NCI-H748 treated with DMSO at 0.1 percent for 48 hours (cell line): ENCODE results near the gene SMC1B.

Experiments used
- DNase-seq: peaks from one replicate; lab custom pipeline; 2025; lab: John Stamatoyannopoulos, UW

SMC1B gene

DNA sequence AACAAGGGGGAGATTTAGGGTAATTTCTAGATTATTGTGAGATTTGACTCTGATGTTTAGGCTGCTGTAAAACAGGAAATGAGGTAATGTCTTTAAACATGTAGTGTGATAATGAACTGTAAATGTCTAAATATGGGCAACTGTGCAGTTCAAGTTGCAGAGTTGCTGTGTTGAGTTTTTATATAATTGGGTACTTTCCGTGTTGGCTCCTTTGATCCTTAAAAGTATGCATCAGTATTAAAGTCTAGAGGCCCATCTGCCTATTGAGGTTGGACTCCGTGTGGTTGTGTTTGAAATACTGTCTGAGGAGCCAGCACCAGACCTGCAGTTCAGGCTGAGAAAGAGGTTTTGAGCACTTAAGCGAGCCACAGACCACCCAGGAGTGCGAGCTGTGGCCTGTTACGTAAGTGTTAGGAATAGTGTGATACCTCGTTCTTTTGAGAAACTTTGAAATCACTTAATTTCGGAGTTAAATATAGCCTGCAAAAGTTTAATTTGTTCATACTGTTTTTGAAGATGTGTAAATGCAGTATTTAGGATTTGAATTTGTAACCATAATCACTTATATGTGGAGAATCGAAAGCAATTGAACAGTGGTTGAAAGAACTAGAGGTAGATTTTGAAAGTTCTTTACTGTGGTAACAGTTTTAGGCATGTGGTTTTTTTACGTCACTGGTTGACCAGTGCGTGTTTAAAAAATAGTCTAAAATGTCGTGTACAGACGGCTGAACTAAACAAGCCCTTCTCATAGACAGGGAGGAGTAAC is 94.7 kb downstream of the SMC1B start:
- DNase-seq, result no peak

DNA sequence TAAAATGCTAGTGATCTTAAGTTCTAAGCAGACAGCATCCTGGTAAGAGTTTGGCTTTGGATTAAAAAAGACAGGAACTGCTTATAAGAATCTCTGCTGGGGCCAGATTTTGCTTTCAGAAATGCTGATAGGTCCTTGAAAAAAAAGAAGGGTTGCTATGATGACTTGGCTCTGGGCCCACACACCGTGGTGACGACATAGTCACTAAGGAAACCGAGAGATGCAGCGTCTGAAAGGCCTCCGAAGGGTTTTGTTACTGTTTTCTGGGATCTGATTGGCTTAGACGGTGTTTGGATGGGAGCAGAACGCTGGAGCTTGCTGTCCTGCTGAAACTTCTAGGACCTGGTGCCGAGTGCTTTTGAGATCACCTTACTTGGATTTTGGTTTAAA is 95.2 kb downstream of the SMC1B start:
- peak; percentile 92 for DNase-seq

DNA sequence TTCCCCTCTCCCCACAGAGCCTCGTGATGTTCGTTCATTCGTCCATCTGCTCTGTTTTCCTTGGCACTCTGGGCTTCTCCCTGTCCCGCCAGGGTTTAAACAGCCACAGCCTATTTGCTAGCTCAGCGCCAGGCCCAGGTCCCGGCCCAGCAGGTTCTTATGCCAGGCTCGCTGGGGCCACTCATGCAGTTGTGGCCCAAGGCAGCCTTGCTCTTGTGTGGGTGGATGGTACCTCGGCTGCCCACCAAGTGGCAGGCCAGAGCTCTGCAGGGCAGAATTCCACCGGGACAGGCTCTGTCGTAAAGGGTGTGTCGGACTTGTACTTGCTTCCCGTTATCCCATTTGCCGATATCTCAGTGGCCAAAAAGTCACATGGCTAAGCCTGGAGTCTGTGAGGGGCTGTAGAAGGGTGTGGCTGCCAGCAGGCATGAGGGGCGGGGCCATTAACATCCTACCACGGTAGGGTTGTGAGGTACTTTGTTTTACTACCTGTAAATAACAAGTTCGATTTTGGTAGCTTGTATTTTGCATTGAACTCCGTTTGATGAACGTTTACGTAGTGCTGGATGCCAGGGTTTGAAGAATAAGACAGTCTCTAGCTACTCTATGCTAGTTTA is 95.7 kb downstream of the SMC1B start:
- DNase-seq, result peak; percentile 75

DNA sequence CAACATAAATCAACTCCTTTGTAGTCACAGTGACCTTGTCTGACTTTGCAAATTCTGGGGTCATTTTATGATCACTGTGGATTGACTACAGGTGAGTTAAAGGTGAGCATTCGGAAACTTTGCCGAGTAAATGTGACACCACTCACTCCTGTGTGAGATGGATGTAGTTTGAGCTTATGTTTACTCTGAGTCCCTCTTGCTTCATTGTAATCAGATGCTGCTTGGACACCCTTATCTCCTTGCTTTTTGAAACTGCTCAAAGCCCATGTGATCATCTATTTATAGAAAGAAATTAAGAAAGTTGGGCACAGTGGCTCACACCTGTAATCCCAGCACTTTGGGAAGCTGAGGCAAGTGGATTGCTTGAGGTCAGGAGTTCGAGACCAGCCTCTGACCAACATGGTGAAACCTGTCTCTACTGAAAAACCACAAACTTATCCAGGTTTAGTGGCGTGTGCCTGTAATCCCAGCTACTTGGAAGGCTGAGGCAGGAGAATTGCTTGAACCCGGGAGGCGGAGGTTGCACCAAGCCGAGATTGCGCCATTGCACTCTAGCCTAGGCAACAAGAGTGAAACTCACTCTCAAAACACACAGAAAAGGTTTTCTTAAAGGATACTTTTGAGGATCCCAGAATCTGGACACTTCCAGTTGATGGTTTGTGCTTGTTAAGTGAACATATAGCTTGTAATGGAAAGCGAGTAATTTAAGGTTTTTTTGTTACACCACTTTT is 96.4 kb downstream of the SMC1B start:
- DNase-seq, result no peak

DNA sequence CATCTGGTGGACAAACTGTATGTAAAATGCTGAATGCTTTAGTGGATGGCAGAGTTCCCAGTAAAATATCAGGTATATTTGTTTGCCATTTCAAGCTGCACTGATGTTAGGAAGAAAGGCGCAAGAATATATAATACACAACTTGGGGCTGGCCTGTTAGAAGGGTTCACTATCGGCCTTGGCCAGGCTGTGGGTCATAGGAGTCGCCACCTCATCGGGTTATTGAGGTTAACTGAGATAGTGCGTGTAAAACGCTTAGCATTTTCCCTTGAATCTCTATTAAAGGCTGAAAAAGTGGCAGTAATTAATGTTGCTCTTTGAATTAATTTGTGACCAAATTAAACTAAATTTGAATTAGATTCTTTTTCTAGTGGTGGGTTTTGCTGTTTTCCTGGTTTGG is 98.6 kb downstream of the SMC1B start:
- no peak for DNase-seq

DNA sequence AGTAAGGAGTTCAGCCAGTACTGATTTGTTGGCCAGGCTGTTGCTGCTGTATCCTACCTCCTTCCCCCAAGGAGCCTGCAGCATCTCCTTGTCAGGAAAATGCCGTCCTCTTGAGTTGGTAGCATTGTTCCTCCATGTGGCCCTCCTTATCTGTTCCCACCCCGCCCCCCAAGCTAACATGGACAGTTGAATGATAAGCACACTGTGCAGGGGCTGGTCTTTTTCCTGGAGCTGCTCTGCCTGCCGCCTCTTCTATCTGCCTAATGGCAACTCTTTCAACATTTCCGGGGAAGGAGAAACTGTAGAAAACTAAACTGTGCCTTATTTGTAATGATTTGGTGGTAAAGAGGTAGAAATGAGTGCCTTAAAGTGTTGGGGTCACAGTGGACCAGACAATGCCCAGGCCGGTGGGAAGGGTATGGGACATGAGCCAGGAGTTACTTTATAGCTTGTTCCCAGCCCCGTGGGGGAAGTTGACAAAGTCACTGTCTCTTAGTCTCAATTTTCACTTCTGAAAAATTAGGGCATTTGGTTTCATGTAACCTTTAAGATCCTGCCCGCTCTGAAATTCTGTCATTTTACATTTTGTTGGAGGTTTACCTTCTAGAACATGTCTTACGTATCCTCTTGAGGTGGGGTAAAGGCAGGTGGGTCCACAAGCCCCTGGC is 99.2 kb downstream of the SMC1B start:
- no peak for DNase-seq

DNA sequence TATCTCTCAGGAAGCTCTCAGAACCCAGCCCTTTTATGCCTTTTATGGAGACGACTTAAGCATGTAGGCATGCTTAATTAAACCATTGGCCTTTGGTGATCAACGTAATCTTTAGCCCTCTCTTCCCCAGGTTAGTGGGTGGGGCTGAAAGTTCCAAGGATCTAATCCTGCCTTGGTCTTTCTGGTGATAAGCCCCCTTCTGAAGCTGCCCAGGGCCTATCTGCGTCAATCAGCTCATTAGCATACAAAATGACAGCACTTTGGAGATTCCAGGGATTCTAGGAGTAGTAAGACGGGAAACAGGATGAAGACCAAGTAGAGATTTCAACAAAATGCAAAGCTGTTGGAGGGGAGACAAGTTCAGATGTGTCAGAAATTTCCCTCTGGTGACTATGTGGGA is 100.5 kb downstream of the SMC1B start:
- no peak for DNase-seq

DNA sequence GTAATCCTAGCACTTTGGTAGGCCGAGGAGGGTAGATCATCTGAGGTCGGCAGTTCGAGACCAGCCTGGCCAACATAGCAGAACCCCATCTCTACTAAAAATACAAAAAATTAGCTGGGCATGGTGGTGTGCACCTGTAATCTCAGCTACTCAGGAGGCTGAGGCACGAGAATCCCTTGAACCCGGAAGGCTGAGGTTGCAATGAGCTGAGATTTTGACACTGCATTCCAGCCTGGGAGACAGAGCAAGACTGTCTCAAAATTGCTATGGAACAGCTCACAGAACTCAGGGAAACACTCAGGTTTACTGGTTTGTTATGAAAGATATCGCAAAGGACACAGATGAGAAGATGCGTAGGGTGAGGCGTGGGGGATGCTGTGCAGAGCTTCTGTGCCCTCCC is 101.0 kb downstream of the SMC1B start:
- DNase-seq, result no peak

DNA sequence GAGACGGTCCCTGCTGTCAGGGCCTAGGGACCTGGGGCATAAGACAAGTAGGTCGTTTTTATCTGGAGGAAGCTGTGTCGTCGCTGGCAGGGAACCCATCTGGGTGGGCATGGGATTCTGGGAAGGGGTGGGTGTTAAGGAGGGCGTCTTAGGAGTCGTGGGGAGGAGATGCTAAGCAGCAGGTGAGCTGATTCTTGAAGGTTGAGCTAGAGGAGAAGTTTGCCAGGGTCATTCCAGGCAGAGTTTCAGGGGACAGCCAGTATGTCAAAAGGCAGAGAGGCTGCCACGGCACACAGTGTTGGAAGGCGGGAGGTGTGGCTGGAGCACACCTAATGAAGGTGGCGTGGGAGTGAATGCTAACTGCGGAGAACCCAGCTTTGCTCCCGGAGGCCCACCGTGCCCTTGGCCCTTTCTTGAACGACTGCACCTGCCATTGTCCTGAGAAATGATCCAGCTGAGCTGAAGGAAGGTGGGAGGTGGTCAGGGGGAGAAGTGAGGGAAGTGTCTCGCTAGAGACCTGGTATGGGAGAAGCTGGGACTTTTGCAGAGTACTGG is 102.3 kb downstream of the SMC1B start:
- DNase-seq, result no peak

DNA sequence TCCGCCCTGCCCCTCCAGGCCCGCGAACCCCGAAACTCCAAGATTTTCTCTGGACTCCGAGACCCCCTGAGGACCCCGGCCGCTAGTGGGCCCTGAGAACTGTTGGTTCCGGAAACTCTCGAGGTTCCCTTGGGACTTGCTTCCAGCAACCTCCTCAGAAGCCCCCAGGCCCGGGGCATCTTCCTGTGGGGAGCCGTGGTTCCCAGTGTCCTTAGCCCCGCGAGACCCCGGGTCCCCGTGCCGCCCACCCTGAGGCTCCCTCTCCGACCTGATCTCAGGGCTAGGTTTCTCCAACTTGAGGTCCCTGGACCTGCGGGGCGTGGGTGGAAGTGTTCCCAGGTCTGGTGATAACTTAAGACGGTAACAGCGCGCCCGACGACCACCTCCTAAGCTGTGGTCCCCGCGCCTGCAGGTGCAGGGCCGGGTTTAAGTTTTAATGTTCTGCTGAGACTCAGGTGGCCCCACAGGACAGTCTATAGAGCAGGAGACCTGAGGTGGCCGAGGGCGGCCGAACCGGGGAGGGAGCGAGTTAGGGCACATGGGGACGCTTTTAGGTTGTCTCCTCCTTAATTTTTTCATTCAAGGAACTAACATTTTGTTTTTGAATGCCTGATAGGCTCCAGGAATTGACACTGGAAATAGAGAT is 102.9 kb downstream of the SMC1B start:
- DNase-seq, result no peak

DNA sequence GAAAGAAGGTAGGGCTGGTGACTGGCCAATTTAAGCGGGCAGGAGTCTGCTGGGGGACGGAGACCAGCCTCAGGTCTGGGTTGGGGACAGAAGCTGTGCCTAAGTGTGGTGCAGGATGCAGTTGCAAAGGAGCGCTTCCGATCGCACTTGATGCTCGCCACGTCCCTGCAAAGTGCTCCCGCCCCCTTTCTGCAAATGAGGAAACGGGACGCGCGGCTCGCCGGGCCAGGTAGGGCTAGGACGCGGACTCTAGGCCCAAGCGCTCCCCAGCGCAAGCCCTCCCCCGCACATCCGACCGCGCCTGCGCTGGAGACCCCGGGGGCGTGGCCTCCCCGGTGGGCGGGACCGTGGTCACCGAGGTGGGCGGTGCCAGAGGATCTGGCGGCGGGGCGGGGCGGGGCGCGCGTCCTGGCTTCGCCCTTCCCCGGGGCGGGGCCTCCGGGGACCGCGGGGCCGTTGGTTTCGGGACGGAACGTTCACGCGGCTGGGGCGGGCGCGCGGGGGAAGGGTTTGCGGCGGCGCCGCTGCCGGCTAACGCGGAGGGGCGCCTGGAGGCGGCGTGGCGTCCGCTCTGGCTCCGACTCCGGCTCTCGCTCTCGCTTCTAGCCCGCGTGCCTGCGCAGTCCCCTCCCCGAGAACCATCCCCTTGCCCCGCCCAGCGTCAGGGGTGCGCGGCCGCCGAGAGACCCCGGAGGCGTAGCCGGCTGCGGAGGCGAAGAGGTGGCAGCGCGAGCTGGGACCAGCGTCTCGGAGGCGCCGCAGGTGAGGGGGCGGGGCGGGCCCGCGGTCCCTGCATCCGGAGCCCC is 103.8 kb downstream of the SMC1B start, which contains the start of gene FAM118A:
TSS of gene FAM118A (plus strand) at position 513 of the 806 bp plus-strand sequence. CDS start 12,446 bp downstream, outside the sequence.
- peak; percentile 84 for DNase-seq

DNA sequence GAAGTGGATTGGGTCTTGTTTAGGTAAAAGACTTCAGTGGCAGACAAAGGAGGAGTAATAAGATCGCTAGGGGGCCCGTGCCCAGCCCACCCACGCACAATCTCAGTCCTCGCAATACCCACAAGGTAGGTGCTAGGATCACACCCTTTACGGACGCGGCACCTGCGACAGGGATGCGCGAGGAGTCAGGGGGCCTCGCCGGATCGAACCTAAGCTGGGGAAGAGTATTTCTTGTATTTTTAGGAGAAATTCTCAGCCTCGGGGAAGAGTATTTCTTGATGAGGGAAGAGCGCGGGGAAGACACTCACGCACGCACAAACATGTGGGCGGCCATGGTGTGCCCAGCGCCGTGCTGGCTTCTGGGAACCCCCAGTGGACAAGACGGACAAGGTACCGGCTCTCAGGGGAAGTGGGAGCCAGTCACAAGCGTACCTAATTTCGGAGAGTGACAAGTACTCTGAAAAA is 104.4 kb downstream of the SMC1B start:
- no peak for DNase-seq

DNA sequence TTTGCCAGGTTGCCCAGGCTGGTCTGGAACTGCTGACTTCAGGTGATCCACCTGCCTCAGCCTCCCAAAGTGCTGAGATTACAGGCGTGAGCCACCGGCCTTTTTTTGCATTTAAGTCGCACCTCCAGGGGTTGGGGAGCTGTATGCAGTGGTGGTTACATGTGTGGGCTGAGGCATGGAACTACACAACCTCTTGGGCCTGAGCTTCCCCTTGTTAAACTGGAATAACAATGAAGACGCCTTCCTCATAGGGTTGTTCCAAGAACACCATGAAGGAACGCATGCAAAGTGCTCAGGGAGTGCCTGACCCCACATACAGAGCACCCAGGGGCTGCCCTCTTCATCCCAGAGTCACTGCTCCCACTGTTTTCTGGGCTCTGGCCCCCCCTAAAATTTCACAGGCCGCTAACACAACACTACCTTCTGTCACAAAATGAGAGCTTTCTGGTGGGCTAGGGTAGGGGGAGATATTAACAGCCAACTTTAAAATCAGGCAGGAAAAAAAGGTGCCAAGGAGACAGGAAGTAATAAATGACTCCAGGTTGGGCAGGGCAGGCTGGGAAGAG is 104.9 kb downstream of the SMC1B start:
- DNase-seq, result no peak

DNA sequence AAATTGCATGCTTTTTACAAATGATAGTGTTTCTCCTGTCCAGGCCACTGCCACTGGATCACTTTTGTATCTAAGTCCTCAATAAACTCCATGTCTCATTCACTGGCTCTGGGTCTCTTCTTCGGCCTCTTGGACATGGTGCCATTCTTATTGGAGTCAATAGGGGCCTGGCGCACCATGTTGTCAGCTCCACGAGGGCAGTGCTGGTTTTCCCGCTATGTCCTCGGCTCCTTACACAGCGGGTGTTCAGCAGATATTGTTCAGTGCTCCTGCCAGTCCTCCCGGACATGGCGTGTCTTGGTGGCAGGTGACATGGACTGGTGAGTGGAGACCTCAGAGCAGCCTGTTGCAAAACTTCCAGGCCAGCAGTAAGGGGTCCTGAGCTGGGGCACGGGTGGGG is 107.3 kb downstream of the SMC1B start:
- no peak for DNase-seq

DNA sequence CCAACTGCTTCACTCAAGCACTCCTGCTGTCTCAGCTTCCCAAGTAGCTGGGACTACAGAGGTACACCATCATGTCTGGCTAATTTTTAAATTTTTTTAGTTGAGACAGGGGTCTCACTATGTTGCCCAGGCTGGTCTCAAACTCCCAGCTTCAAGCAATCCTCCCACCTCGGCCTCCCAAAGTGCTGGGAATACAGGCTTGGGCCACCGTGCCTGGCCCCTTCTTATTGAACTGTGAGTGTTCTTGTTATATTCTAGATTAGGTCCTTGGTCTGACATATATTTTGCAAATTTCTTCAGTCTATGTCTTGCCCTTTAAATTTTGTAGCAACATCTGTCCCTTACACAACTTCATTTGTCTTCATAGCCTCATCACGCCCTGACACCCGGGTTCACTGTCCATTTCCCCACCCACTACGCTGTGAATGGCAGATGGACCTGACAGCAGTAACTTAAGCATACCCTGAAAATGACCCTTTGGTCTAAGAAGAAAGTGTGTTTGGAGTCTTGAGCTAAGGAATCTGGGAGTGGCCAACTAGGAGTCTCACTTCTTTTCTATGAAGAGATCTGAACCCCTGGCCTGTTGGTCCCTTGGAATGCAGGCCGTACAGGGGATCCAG is 107.8 kb downstream of the SMC1B start:
- no peak for DNase-seq

DNA sequence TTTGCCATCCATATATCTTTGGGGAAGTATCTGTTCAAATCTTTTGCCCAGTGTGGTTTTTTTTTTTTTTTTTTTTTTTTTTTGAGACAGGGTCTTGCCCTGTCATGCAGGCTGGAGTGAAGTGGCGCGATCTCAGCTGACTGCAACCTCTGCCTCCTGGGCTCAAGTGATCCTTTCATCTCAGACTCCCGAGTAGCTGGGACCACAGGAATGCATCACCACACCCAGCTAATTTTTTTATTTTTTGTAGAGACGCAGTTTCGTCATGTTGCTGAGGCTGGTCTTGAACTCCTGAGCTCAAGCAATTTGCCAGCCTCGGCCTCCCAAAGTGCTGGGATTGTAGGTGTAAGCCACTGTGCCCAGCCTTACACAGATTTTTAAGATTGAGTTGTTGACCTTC is 108.4 kb downstream of the SMC1B start:
- no peak for DNase-seq

DNA sequence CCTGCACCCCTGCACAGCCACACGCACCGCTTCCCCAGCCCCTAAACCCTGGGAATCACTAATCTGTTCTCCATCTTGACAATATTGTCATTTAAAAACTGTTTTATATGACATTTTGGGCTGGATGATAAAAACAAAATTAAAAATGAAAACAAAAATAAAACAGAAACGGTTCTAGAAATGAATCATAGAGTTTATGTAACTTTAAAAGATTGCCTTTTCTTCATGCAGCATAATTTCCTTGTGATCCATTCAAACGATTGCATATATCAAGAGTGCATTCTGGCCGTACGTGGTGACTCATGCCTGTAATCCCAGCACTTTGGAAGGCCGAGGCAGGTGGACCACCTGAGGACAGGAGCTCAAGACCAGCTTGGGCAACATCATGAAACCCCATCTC is 110.2 kb downstream of the SMC1B start:
- no peak for DNase-seq

DNA sequence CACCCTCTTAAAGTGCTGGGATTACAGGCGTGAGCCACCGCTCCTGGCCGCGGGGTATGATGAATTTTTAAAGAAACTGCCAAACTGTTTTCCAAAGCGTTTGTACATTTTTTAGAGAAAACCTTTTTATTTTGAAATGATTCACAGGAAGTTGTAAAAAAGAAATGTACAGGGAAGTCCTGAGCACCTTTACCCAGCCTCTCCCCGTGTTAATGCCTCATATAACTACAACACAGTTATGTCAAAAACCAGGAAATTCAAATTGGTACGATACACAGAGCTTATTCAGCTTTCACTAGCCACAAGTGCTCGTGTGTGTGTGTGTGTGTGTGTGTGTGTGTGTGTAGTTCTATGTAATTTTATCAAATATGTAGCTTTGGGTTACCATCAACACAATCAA is 110.6 kb downstream of the SMC1B start:
- DNase-seq, result no peak

DNA sequence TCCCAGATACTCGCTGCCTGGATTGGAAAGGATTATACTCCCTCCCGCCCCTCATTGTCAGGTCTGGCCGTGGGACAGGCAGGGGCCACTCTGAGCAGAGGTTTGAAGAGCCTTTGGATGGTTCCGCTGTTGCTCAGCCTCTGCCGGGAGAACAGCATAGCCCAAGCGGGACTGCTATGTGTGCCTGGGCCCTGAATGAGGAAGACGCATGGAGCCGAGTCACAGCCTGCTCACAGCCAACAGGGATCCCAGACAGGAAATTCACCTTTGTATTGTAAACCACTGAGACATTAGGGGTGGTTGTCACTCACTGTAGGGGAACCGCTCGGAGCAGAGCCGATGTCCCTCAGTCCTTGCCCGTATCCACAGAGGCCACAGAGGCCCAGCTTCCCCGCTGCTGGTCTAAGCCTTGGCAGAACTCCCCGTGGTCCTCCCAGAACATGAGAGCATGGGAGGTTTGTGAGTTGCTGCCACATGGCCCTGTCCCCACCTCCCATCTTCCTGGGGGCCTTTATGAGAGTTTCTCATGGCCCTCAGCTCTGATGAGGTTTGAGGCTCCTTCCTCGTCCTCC is 114.4 kb downstream of the SMC1B start:
- DNase-seq, result no peak
